Activated naive CD4-positive, alpha-beta T cell (primary cell): ENCODE data around the gene TNFRSF6B.
"Not testable (repeated sequence)": the region's sequence is repeated elsewhere in the genome, so short reads cannot be mapped to it uniquely, and the experiment has no call there.

Experiments
- DNase-seq, 4 experiments: peaks; one replicate each; lab custom pipeline; 2025; lab: John Stamatoyannopoulos, UW

The TNFRSF6B gene

GRCh38 chr20:63696628-63697356 lies at the start of gene TNFRSF6B:
Gene TNFRSF6B, plus strand, starts transcription at chr20:63696652. Its CDS starts 116 bp downstream, at chr20:63696768.
- peak in 1 of 4 experiments; percentile 20 for DNase-seq

- no peak for DNase-seq
Measured at GRCh38 chr20:63648190-63648589, 48.3 kb upstream of the TNFRSF6B start.

GRCh38 chr20:63648895-63649589 lies 47.4 kb upstream of the TNFRSF6B start:
- no peak for DNase-seq

- not testable (repeated sequence) for DNase-seq
Measured at GRCh38 chr20:63650486-63650885, 46.0 kb upstream of the TNFRSF6B start.

GRCh38 chr20:63651942-63652191 lies 44.6 kb upstream of the TNFRSF6B start:
- peak in 1 of 4 experiments; percentile 19 for DNase-seq

- peak in 1 of 4 experiments; percentile 37 for DNase-seq
Measured at GRCh38 chr20:63652192-63652980, 44.1 kb upstream of the TNFRSF6B start.

GRCh38 chr20:63653041-63653973 lies 43.1 kb upstream of the TNFRSF6B start, which contains the start of gene STMN3:
Gene STMN3, minus strand, starts transcription at chr20:63653424. Its CDS starts 79 bp downstream, at chr20:63653345.
- peak in 2 of 4 experiments; percentile 20 to 60 for DNase-seq

GRCh38 chr20:63653974-63654668 lies 42.3 kb upstream of the TNFRSF6B start:
- DNase-seq = no peak

GRCh38 chr20:63655249-63655648 lies 41.2 kb upstream of the TNFRSF6B start:
- no peak for DNase-seq

- no peak for DNase-seq
Measured at GRCh38 chr20:63656451-63656850, 40.0 kb upstream of the TNFRSF6B start.

GRCh38 chr20:63657260-63657936 lies 39.1 kb upstream of the TNFRSF6B start:
- no peak for DNase-seq

GRCh38 chr20:63657937-63658748 lies 38.3 kb upstream of the TNFRSF6B start, which contains the start of gene RTEL1:
Gene RTEL1, plus strand, starts transcription at chr20:63658312. Its CDS starts 1,091 bp downstream, at chr20:63659403.
- peak; percentile 82 to 94 (median 88) for DNase-seq

- no peak for DNase-seq
Measured at GRCh38 chr20:63658749-63659187, 37.7 kb upstream of the TNFRSF6B start.

- no peak for DNase-seq
Measured at GRCh38 chr20:63659370-63659769, 37.1 kb upstream of the TNFRSF6B start.

- DNase-seq = not testable (repeated sequence)
Measured at GRCh38 chr20:63660174-63660573, 36.3 kb upstream of the TNFRSF6B start.

- DNase-seq = no peak
Measured at GRCh38 chr20:63660622-63661021, 35.8 kb upstream of the TNFRSF6B start.

- DNase-seq = no peak
Measured at GRCh38 chr20:63661108-63661507, 35.3 kb upstream of the TNFRSF6B start.

GRCh38 chr20:63661959-63662812 lies 34.3 kb upstream of the TNFRSF6B start:
- no peak for DNase-seq
